H1 (cell line): ENCODE measurements around the gene EPHA6. TPM values are rescaled to one million over a fixed set of nuclear protein-coding genes. Genes with fewer than 3 reads are reported as not detected.

Source experiments
- CTCF ChIA-PET: fragments of 300-600 bp; sonication (Branson Sonifier 250); formaldehyde crosslinking; loops from one replicate; lab custom pipeline; 2021; ENCODE audit not compliant: partially characterized antibody; lab: Charles Lee
- POLR2A ChIA-PET: fragments of 300-600 bp; sonication (Branson Sonifier 250); formaldehyde crosslinking; loops from one replicate; lab custom pipeline; 2021; ENCODE audit warnings: inconsistent platforms; ENCODE audit not compliant: partially characterized antibody; lab: Charles Lee
- DNase-seq, 2 experiments: peaks; one replicate each; pipeline versions ENCODE4 v3.0.0 to v3.0.0-alpha.2; 2010 to 2022; ENCODE audit warnings: low spot score in 2 of 2, low read depth in 1 of 2, mixed read lengths in 1 of 2
- FAIRE-seq: peaks from 2 replicates; lab custom pipeline; 2011; peaks lifted over from hg19 to GRCh38; lab: Jason Lieb, UNC
- H2AFZ ChIP-seq: 2 replicates; pipeline ENCODE4 v1.8.1; 2012; ENCODE audit warnings: low read length, inconsistent platforms
- H2AK5ac ChIP-seq: 2 replicates; pipeline ENCODE4 v1.6.1; 2013; ENCODE audit warnings: low read depth, low read length
- H2BK120ac ChIP-seq: replicated peaks from 2 replicates; pipeline ENCODE3; 2013; ENCODE audit warnings: low read depth, low read length, inconsistent platforms
- H2BK12ac ChIP-seq: 2 replicates; pipeline ENCODE4 v1.6.1; 2013; ENCODE audit warnings: low read depth, low read length
- H2BK15ac ChIP-seq: 2 replicates; pipeline ENCODE4 v1.6.1; 2013; ENCODE audit warnings: low read length
- H2BK20ac ChIP-seq: 2 replicates; pipeline ENCODE4 v1.6.1; 2013; ENCODE audit warnings: low read length
- H2BK5ac ChIP-seq: 2 replicates; pipeline ENCODE4 v1.6.1; 2013; ENCODE audit warnings: low read depth, low read length
- H3K14ac ChIP-seq: 2 replicates; pipeline ENCODE4 v1.6.1; 2013; ENCODE audit warnings: inconsistent platforms; ENCODE audit not compliant: insufficient read length
- H3K18ac ChIP-seq: 2 replicates; pipeline ENCODE4 v1.6.1; 2013; ENCODE audit warnings: low read length; ENCODE audit errors: extremely low read depth
- H3K23ac ChIP-seq: 2 replicates; pipeline ENCODE4 v1.6.1; 2013; ENCODE audit warnings: inconsistent platforms; ENCODE audit not compliant: insufficient read length
- H3K23me2 ChIP-seq: 2 replicates; pipeline ENCODE4 v1.6.1; 2013; ENCODE audit warnings: low read depth, low read length
- H3K27ac ChIP-seq: 2 replicates; pipeline ENCODE4 v1.6.1; 2011; ENCODE audit warnings: low read depth, low read length, inconsistent platforms
- H3K27me3 ChIP-seq, 4 experiments: replicated peaks in 1 of 4; 1 replicate in 1 of 4; 2 replicates in 3 of 4; pipeline versions ENCODE4 v1.6.1 to v1.8.1; 2011 to 2013; ENCODE audit warnings: low read length in 3 of 4, mild to moderate bottlenecking in 3 of 4, inconsistent platforms in 2 of 4, mixed read lengths in 2 of 4, moderate library complexity in 1 of 4; ENCODE audit not compliant: control insufficient read depth in 3 of 4, insufficient read depth in 3 of 4; ENCODE audit errors: extremely low read depth in 1 of 4
- H3K36me3 ChIP-seq, 4 experiments: 2 replicates each; pipeline versions ENCODE4 v1.6.1 to v1.8.1; 2011 to 2013; ENCODE audit warnings: mild to moderate bottlenecking in 4 of 4, low read length in 3 of 4, moderate library complexity in 2 of 4, control low read depth in 1 of 4, inconsistent platforms in 1 of 4; ENCODE audit not compliant: insufficient read depth in 4 of 4, control insufficient read depth in 2 of 4
- H3K4ac ChIP-seq: replicated peaks from 2 replicates; pipeline ENCODE3; 2013; ENCODE audit warnings: low read length, low read depth, mixed read lengths, inconsistent platforms; ENCODE audit not compliant: insufficient read length
- H3K4me1 ChIP-seq, 4 experiments: replicated peaks in 1 of 4; 1 replicate in 1 of 4; 2 replicates in 3 of 4; pipeline versions ENCODE4 v1.6.1 to v1.8.1; 2011 to 2013; ENCODE audit warnings: low read length in 3 of 4, inconsistent platforms in 2 of 4, mixed read lengths in 1 of 4; ENCODE audit not compliant: insufficient read depth in 4 of 4, control insufficient read depth in 3 of 4
- H3K4me2 ChIP-seq, 2 experiments: 2 replicates each; pipeline versions ENCODE4 v1.6.1 to v1.8.1; 2011 to 2013; ENCODE audit warnings: low read depth in 2 of 2, low read length in 2 of 2, control low read depth in 1 of 2, inconsistent platforms in 1 of 2, mild to moderate bottlenecking in 1 of 2; ENCODE audit not compliant: insufficient read depth in 1 of 2
- H3K4me3 ChIP-seq, 4 experiments: fragments of 200-600, 300-600 bp in 1 of 4; sonication (generic), shearing (Covaris generic), sonication (Bioruptor Twin) in 1 of 4; 2 replicates each; pipeline versions ENCODE4 v1.5.1 to v1.8.1; 2011 to 2016; ENCODE audit warnings: low read length in 4 of 4, low read depth in 3 of 4, control low read depth in 2 of 4, inconsistent platforms in 2 of 4, mild to moderate bottlenecking in 2 of 4, mixed read lengths in 1 of 4, moderate library complexity in 1 of 4; ENCODE audit not compliant: insufficient read depth in 2 of 4; ENCODE audit errors: extremely low read depth in 1 of 4
- H3K56ac ChIP-seq: replicated peaks from 2 replicates; pipeline ENCODE3; 2013; ENCODE audit warnings: low read depth, mild to moderate bottlenecking, mixed read lengths, low read length, inconsistent platforms; ENCODE audit not compliant: insufficient read length
- H3K79me1 ChIP-seq: 2 replicates; pipeline ENCODE4 v1.6.1; 2013; ENCODE audit warnings: low read depth, low read length, control low read depth
- H3K79me2 ChIP-seq, 2 experiments: 2 replicates each; pipeline versions ENCODE4 v1.6.1 to v1.8.1; 2012 to 2013; ENCODE audit warnings: low read length in 2 of 2, mild to moderate bottlenecking in 2 of 2, inconsistent platforms in 1 of 2; ENCODE audit not compliant: insufficient read depth in 2 of 2, control insufficient read depth in 1 of 2
- H3K9ac ChIP-seq, 4 experiments: replicated peaks in 1 of 4; 1 replicate in 1 of 4; 2 replicates in 3 of 4; pipeline versions ENCODE4 v1.6.1 to v1.8.1; 2011 to 2013; ENCODE audit warnings: low read depth in 3 of 4, low read length in 3 of 4, control low read depth in 2 of 4, mild to moderate bottlenecking in 2 of 4, moderate library complexity in 2 of 4, inconsistent platforms in 1 of 4; ENCODE audit errors: extremely low read depth in 1 of 4
- H3K9me3 ChIP-seq, 2 experiments: 2 replicates each; pipeline versions ENCODE4 v1.6.1 to v1.8.1; 2012 to 2013; ENCODE audit warnings: mild to moderate bottlenecking in 2 of 2, moderate library complexity in 2 of 2, control low read depth in 1 of 2, inconsistent platforms in 1 of 2, low read depth in 1 of 2, low read length in 1 of 2, mixed read lengths in 1 of 2; ENCODE audit not compliant: insufficient read depth in 2 of 2
- H4K20me1 ChIP-seq, 2 experiments: replicated peaks in 1 of 2; 2 replicates each; pipeline versions ENCODE3 to v1.8.1; 2011 to 2013; ENCODE audit warnings: inconsistent platforms in 2 of 2, low read length in 2 of 2, mild to moderate bottlenecking in 1 of 2; ENCODE audit not compliant: insufficient read depth in 2 of 2, control insufficient read depth in 1 of 2
- H4K5ac ChIP-seq: 2 replicates; pipeline ENCODE4 v1.6.1; 2013; ENCODE audit warnings: low read length, low read depth, mixed read lengths, inconsistent platforms; ENCODE audit not compliant: insufficient read length
- H4K8ac ChIP-seq: 2 replicates; pipeline ENCODE4 v1.8.0; 2013; ENCODE audit warnings: mild to moderate bottlenecking, moderate library complexity, low read length, inconsistent platforms; ENCODE audit not compliant: insufficient read depth; ENCODE audit errors: extremely low read depth
- H4K91ac ChIP-seq: replicated peaks from 2 replicates; pipeline ENCODE3; 2013; ENCODE audit warnings: low read length, mixed read lengths, inconsistent platforms; ENCODE audit not compliant: insufficient read length
- CBX8 ChIP-seq: fragments of 300-800, 300-1000 bp; sonication (generic); IDR thresholded peaks from 2 replicates; pipeline ENCODE4 v1.7.1; 2016; ENCODE audit warnings: low read depth, low read length, borderline replicate concordance
- EZH2 ChIP-seq: fragments of 200-600 bp; sonication (generic); IDR thresholded peaks from 2 replicates; pipeline ENCODE4 v1.7.1; 2012; ENCODE audit warnings: low read depth, mild to moderate bottlenecking, moderate library complexity, low read length, inconsistent platforms; ENCODE audit not compliant: severe bottlenecking
- HDAC6 ChIP-seq: IDR thresholded peaks from one replicate; pipeline ENCODE4 v1.7.1; 2012; ENCODE audit warnings: low read depth, mild to moderate bottlenecking, inconsistent platforms, low read length, moderate library complexity
- JUN ChIP-seq: IDR thresholded peaks from 2 replicates; pipeline ENCODE4 v1.6.1; 2011; ENCODE audit warnings: low read depth, mild to moderate bottlenecking, improper control_type of control experiment, low read length
- KDM4A ChIP-seq: IDR thresholded peaks from one replicate; pipeline ENCODE4 v1.7.1; 2012; ENCODE audit warnings: low read depth, mild to moderate bottlenecking, moderate library complexity, low read length, inconsistent platforms; ENCODE audit not compliant: severe bottlenecking
- RAD21 ChIP-seq, 2 experiments: IDR thresholded peaks in 1 of 2; conservative IDR thresholded peaks in 1 of 2; 2 replicates each; pipeline ENCODE4 v1.6.1; 2011; ENCODE audit warnings: low read depth in 2 of 2, low read length in 2 of 2, improper control_type of control experiment in 1 of 2, inconsistent platforms in 1 of 2, mild to moderate bottlenecking in 1 of 2, moderate library complexity in 1 of 2
- RNF2 ChIP-seq: fragments of 200-900, 300-1000 bp; sonication (generic); IDR thresholded peaks from 2 replicates; pipeline ENCODE4 v1.7.1; 2016; ENCODE audit warnings: borderline replicate concordance, low read depth, mild to moderate bottlenecking, antibody characterized with exemption, low read length; ENCODE audit not compliant: poor library complexity, severe bottlenecking; ENCODE audit errors: missing control alignments
- SIRT6 ChIP-seq: IDR thresholded peaks from one replicate; pipeline ENCODE4 v1.7.1; 2012; ENCODE audit warnings: low read length, inconsistent platforms
- SRF ChIP-seq: IDR thresholded peaks from 2 replicates; pipeline ENCODE4 v1.6.1; 2011; ENCODE audit warnings: mild to moderate bottlenecking, low read depth, low read length, moderate library complexity
- TAF1 ChIP-seq: IDR thresholded peaks from 2 replicates; pipeline ENCODE4 v1.6.1; 2011; ENCODE audit warnings: mild to moderate bottlenecking, low read depth, low read length
- USF2 ChIP-seq: IDR thresholded peaks from 2 replicates; pipeline ENCODE4 v1.6.1; 2011; ENCODE audit warnings: low read length, improper control_type of control experiment
- WGBS, 2 experiments: shearing (Covaris generic) in 1 of 2; methylation state at CpG; one replicate each; pipeline versions ENCODE4 v1.1.6 to v1.1.7; 2013 to 2015; ENCODE audit warnings: low lambda C conversion rate in 2 of 2, mixed read lengths in 2 of 2, inconsistent platforms in 1 of 2, low coverage in 1 of 2, missing lambda C conversion rate in 1 of 2; ENCODE audit not compliant: insufficient replicate concordance in 2 of 2, insufficient coverage in 1 of 2, insufficient read length in 1 of 2; ENCODE audit errors: extremely low coverage in 1 of 2, missing lambda C conversion rate in 1 of 2; 5-methylcytosine and 5-hydroxymethylcytosine counted together
- polyA plus RNA-seq, 7 experiments: library from polyadenylated mRNA; depleted of rRNA in 3 of 7; stranded (reverse) in 5 of 7; unstranded in 2 of 7; fragments of >200 nt in 5 of 7; fragments of 200-250 nt in 2 of 7; gene quantifications; 1 replicate in 5 of 7; 2 replicates in 1 of 7; 4 replicates in 1 of 7; pipeline versions ENCODE4 v1.2.1 to v1.2.3, GENCODE V29; 2011 to 2013; ENCODE audit warnings: missing spikeins in 2 of 7, mixed read lengths in 2 of 7
- total RNA-seq: library from RNA; stranded (reverse); fragmentation: NEBNext Ultra II Directional; extraction: Animal tissue kit (Norgen Biotek cat#: 25700); gene quantifications from 2 replicates; pipeline ENCODE4 v1.2.1, GENCODE V29; 2021

Gene EPHA6
- total and polyA plus RNA-seq, 2 of the 8 experiments (the other 6 are each of a cell fraction or from before 2014, with no cell fraction given): 0.83 to 3.2 TPM

- peaks cover 0 to 4% (median 1%) of the 10 kb centered on the region in 4 experiments; a peak in 2 of 7 replicates for H3K4me1 ChIP-seq
- no peak overlapping the region for H4K5ac ChIP-seq
- no peaks in the 10 kb centered on the region for H4K20me1 ChIP-seq
- WGBS, 2 experiments: 95% methylated on average over 4 of the region's 4 CpGs; no CpG with 5 or more reads in 1 of the 2 experiments
- no peak overlapping the region for H3K4ac ChIP-seq
- no peak overlapping the region for H2AK5ac ChIP-seq
- DNase-seq (no peak), FAIRE-seq (no peak)
- CTCF ChIA-PET: no interaction called here
- no peak overlapping the region for H2BK15ac ChIP-seq
- H2BK120ac ChIP-seq: no peak overlapping the region
- H3K79me2 ChIP-seq: no peaks in the 10 kb centered on the region
- H2BK20ac ChIP-seq: no peak overlapping the region
- H4K8ac ChIP-seq: no peak overlapping the region
- H2AFZ ChIP-seq: peak overlapping the region; percentile 64; the same call in 1 of the 2 replicates
- no peak overlapping the region for H3K27ac ChIP-seq
- TF ChIP-seq HDAC6 (no peak), SIRT6 (no peak), TAF1 (no peak), JUN (no peak), KDM4A (no peak), RNF2 (no peak), EZH2 (no peak), USF2 (no peak), SRF (no peak), CBX8 (no peak), RAD21 (IDR thresholded peaks at IDR 0.05 in 1 of 2, conservative IDR thresholded peaks at IDR 0.05 in 1 of 2; ENCODE audit: low read depth in 2 of 2, low read length in 2 of 2) (no peak)
- TF ChIP-seq, all 59 proteins: peak for 0
- H2BK12ac ChIP-seq: no peak overlapping the region
- no peak overlapping the region for H3K4me3 ChIP-seq
- no peak overlapping the region for H3K23ac ChIP-seq
- H3K9me3 ChIP-seq: no peaks in the 10 kb centered on the region
- no peak overlapping the region for H3K18ac ChIP-seq
- no peak overlapping the region for H2BK5ac ChIP-seq
- H3K23me2 ChIP-seq: no peaks in the 10 kb centered on the region
- no peak overlapping the region for H3K4me2 ChIP-seq
- H3K79me1 ChIP-seq: no peaks in the 10 kb centered on the region
- no peak overlapping the region for H3K14ac ChIP-seq
- no peaks in the 10 kb centered on the region for H3K36me3 ChIP-seq
- POLR2A ChIA-PET: no interaction called here
- H3K9ac ChIP-seq: no peak overlapping the region
- no peak overlapping the region for H4K91ac ChIP-seq
- no peak overlapping the region for H3K56ac ChIP-seq
- H3K27me3 ChIP-seq: no peaks in the 10 kb centered on the region
Observed at GRCh38 chr3:97684490-97684889, 870.1 kb downstream of the EPHA6 start.
